Measurements from ENCODE around the gene NMT1.
A peak's percentile ranks its signal among the peaks of the same experiment; 100 is the strongest.
"Not testable (repeated sequence)": the region's sequence is repeated elsewhere in the genome, so short reads cannot be mapped to it uniquely, and the experiment has no call there.

NMT1 gene

DNA sequence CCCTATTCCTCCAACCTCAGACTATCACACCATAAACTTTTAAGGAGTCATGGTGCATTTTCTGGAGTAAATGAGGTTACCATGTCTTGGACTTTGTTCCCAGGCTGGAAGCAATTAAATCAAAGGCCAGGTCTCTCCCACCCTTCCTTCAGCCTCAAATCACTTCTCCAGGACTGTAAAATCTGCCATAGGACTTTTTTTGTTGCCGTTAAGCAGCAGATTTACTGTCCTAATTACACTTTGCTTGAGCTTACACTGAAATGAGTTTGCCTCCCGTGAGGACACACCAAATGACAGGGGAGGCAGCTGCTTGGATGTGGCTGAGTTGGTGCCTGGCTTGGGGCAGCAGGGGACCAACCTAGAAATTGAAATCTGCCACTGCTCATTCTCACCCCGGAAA, 24.4 kb upstream of the NMT1 start:
- DNase-seq: no peak

DNA sequence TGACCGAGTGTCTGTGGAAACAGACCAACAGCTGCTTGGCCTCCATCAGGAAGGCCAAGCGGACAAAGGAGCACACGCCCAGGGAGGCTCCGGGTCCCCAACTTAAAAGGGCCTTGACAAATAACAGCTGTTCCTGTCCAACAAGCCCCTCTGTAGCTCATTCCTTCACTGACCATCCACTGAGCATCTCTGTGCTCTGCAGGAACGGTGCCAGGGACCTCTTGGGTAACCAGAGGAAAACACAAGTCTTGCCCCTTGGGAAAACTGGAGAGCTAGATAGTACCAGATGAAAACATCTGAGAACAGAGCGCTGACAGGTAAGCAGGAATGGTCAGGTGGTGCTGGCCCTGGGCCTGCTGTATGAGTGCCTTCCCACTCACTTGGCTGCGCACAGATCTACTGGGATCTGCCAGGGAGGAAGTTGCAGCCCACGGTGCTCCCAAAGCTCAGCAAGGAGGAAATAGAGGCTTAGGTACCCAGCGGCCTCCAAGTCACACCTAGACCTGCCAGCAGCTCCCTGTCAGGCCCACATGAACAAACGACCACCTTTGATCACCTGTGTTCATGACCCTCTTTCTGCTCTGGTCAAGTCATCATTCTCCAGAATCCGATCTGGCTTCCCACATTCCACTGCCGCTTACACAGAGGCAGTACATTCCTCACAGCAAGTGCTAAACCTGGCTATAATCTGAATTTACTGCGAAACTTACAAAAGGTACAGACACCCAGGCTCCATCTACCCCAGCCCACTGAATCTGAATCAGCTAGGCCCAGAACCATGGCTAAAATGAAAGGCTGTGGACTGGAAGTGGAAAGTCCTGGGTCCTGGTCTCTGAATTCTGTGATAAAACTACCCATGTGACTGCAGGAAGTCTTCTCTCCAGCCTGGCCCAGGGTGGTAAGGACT, 22.1 kb upstream of the NMT1 start:
- no peak for DNase-seq

DNA sequence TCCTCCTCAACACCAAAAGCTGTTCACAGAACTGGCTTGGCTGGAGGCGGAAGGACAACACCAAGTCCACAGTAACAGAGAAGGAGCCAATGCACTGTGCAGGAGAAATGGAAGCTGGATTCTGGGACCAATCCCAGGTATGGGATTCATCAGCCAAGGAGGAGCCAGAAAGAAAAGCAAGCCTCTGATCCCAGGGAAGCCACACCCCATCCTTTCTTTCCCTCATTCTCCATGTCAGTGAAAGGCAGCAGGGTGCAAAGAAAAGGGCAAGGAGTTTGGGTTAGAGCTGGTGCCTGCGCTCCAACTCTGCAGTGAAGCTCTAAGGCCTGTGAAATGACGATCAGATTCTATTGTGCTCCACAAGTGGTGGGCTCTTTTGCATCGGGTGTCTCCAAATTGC, 20.7 kb upstream of the NMT1 start:
- no peak for DNase-seq

DNA sequence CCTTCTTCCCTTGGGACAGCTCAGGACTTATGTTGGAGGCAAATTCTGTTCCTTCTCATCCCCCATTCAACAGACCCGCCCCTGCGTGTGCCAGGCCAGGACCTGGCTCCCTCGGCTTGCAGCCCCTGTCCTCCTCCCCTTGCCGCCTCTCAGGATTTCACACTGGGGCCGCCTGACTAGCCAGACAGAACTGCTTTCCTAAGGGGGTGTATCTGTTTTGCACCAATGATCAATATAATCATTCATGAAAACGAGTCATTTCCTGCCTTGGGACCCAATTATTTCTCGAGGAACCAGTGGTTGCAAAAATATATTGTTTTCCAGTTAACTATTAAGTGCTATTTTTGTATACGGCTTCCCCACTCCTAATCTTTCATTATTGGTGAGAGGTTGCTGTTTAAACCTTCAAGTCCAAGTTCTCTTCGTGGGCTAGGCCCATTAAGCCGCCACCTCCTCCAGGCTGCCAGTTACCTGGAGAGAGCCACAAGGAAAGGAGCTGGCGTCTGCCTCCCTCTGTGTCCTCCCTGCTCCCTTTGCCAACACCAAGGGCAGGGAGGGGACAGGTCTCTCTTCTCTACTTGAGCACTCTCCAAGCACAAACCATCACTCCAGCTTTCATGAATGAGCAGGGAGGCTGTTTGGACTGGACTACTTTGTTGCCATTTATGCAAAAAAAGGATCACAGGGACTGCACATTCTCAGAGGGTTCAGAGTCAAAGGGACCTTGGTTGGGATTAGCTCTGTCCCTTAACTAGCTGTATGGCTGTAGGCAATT, 18.6 kb upstream of the NMT1 start:
- no peak for DNase-seq

DNA sequence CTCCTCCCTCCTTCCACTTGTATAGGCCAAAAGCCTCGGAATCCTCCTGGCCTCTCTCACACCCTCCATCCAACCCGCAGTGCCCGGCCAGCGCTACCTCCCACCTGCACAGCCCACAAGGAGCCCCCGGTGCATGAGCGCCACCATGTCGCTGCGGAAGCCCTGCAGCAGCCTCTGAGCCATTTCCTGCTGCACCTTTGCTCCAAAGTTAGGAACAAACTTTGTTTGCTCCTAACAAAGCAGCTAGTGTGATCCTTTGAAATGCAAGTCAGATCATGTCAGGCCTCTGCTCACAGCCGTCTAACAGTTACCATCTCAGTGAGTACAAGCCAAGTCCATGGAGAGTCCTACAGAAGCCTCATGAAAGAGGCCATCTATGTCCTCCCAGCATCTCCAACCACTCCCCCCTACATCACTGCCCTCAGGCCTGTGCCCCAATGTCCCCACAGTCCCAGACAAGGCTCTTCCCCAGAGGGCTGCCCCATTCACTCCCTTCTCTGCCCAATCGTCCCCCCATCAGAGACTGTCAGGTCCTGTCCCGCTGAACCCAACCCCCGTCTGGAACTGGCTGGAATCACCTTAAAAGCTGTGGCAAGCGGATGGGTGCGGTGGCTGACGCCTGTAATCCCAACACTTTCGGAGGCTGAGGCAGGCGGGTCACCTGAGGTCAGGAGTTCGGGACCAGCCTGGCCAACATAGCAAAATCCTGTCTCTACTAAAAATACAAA, 17.1 kb upstream of the NMT1 start:
- no peak for DNase-seq

DNA sequence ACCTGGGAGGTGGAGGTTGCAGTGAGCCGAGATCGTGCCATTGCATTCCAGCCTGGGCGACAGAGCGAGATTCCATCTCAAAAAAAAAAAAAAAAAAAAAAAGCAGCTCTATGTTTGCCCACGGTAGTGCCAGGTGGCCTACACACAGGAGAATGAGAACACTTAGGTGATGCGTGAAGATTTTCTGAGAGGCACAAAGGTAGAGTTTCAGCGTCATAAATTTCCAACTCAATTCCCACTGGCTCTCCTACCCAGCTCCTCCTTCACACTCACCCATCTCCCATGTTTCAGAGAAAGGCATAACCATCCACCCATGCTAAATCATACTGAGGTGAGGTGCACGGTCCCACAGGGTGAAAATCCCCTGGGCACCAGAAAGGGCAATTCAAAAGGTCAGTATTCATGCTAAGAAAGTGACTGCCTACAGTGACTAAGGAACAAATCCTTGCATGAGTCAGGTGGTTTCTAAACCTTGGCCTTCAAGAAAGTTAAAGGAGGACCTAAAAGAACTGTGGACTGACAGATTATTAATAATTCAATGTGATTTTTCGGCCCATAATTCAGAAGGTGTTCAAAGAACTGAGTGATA, 14.5 kb upstream of the NMT1 start:
- DNase-seq: no peak

DNA sequence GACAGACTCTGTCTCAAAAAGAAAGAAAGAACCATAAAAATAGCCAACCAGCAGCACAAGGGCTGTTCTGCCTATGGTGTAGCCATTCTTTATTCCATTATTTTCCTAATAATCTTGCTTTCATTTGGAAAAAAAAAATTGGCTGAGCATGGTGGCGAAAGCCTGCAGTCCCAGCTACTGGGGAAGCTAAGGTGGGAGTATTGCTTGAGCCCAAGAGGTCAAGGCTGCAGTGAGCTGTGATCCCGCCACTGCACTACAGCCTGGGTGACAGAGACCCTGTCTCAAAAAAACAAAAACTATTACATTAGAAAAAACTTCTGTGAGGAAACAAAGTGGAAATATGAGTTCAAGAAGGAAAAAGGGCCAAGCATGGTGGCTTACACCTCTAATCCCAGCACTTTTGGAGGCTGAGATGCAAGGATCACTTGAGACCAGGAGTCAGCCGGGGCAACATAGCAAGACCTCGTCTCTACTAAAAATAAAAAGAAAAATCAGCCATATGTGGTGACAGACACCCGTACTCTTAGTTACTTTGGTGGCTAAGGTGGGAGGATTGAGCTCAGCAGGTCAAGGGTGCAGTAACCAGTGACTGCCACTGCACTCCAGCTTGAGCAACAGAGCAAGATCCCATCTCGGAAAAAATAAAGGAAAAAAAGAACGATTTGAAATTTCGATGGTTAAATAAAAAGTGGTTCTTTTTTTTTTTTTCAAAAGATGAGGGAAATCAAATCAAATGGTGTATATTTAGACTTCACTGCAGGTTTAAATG, 12.1 kb upstream of the NMT1 start:
- DNase-seq: no peak

DNA sequence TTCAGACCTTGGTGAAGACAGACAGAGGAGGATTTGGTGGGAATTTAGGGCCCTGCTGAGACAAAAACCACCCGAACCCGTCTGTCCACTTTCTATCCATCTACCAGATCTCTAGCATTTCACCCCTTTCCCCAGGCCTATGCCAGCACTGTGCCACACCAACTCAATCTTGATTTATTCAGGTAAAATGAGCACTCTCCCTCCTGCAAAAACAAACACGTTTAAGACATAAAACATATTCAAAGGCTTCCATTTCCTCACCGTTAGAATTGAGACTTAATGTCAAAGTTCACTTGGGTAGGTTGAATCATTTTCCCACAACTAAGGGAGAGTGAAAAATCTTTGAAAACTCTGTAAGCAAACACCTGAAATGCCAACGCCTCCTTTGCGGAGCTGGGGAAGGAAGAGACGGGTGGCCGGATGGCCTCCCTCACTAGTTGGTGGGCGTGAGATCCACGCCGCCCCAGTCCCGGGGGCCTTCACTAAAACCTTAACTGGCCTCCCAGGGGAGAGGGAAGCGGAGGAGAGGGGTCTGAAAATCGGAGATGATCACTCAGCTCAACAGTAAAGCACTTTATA, 10.5 kb upstream of the NMT1 start:
- DNase-seq: peak in 1 of 51 donors; percentile 32

DNA sequence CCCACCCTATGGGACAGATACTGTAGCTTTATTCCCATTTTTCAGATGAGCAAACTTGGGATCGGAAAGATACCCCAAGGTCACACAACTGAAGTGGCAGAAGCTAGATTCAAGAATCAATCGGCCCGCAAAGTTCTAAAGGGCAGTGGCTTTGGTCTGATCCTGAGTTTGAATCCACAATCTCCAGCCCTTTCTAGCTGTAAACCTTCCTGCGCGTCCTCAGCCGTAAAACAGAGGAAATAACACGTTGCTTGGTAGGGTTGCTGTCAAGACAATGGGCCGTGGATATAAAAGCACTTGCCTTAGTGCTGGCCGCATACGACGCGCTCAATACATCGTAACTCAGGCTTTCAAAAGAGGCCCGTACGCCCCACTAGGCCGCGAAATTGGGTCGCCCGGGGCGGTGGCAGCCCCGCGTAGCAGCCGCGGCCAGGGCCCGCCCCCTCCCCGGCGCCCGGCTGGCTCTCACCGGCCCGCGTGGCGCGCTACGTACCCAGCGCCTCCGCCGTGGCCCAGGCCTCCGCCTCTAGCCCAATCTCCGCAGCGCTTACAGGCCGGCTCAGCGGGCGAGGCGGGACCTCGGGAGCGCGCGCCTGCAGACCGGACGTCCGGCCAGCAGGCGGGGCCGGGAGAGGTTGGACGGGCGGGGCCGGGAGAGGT, 9.9 kb upstream of the NMT1 start, which contains the start of gene DCAKD:
TSS of gene DCAKD (minus strand) at position 573 of the 660 bp plus-strand sequence. CDS start 16,747 bp downstream, outside the sequence.
- DNase-seq: peak; percentile 15 to 94 (median 83)

DNA sequence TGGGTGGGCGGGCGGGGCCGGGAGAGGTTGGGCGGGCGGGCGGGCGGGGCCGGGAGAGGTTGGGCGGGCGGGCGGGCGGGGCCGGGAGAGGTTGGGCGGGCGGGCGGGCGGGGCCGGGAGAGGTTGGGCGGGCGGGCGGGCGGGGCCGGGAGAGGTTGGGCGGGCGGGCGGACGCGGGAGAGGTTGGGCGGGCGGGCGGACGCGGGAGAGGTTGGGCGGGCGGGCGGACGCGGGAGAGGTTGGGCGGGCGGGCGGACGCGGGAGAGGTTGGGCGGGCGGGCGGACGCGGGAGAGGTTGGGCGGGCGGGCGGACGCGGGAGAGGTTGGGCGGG, 9.4 kb upstream of the NMT1 start:
- DNase-seq: not testable (repeated sequence)

DNA sequence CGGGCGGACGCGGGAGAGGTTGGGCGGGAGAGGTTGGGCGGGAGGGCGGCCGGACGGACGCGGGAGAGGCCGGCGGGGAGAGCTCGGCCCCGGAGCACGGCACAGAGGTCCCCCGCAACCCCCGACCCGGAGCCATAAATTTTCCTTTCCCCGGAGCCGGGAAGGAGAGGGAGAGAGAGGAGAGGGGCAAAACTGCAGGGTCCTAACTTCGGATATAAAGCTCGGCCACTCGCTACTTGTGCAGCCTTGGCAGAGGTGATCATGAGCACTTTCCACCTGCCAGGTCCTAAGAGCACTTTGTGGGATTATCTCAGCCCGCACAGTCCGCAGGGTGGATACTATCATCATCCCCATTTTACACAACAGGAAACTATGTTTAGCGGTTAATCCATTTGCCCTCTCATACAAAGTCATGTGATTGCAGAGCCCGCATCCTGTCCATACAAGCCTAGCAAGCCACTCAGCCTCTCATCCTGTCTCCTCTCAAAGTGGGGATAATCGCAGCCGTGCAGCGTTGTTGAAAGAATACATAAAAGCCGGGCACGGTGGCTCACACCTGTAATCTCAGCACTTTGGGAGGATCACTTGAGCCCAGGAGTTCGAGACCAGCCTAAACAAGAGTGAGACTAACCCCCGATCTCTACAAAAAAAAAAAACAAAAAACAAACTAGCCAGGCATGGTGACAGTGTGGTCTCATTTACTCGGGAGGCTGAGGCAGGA, 8.9 kb upstream of the NMT1 start:
- peak in 24 of 51 donors; percentile 5 to 35 (median 20) for DNase-seq

DNA sequence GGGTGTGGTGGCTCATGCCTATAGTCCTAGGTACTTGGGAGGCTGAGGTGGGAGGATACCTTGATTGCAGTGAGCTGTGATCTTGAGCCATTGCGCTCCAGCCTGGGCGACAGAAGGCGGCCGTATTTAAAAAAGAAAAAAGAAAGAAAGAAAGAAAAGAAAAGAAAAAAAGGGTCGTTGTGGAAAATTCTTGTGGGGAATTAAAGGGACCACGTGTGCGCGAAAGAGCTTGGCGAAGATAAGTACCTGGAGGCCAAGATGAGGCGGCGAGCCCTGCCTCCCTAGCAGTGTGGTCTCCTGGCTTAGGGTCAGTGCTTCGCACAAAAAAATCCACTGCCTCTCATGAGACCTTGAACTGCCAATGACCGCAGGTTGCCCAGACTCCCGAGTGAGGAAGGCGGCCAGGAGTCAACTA, 728 bp upstream of the NMT1 start:
- DNase-seq: peak in 1 of 51 donors; percentile 61

DNA sequence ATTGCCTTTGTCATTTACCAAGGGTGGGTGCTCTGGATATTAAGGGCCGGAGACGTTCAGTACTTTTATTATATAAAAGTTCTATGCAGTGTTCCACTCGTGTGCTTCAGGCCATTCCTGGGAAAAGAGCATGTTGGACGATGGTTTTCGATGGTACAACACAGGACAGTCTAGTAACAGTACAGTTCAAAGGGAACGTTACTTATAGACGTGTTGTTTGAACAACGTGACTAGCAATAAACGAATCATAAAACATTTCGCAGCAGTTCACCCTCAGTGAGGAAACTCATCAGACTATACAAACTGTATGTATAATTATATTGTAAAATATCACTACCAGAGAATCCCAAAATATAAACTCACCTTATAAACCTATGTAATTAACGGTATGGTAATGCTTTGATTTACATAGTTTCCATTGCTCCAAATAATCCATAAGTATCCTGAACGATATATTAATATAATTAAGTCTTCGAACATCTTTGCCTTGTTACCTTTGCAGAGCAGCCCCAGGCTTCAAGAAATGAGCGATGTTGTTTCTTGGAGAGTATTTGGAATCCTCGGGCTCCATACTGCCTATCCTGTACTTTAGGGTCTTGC, 589 bp downstream of the NMT1 start:
- DNase-seq: no peak

DNA sequence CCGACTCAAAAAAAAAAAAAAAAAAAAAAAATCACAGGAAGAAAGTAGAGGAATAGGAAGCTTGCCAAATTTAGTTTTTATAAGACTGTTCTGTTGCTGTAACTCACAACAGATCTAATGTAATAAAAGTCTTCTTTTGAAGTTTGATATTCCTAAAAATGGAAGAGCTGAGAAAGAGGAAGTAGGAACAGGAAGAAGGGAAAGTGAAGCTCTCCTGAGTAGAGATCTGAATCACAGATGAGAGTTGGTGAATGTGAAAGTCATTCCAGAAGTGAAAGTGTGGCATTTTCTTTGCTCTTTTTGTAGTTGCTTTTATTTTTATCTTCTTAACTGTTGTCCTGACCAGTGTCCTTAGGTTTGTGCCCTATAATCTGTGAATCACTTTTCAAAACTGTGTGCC, 2.1 kb downstream of the NMT1 start:
- no peak for DNase-seq

DNA sequence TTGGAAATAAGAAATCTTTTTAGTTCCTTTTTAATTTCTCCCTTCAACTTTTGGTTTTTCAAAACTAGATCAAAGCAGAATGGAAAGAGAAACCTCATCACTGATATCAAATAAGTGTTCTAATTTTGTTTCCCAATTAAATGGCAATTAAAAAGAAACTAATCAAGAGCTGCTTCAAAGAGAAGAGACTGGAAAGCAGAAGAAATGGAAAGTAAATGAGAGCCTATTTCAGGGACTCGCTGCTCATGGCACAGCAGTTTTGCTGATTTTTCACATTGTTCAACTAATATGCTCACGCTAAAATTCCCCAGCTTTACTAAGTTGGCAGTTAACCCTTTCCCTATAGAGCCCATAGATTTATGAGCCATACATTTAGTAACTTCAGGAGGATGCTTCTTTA, 6.5 kb downstream of the NMT1 start:
- no peak for DNase-seq

DNA sequence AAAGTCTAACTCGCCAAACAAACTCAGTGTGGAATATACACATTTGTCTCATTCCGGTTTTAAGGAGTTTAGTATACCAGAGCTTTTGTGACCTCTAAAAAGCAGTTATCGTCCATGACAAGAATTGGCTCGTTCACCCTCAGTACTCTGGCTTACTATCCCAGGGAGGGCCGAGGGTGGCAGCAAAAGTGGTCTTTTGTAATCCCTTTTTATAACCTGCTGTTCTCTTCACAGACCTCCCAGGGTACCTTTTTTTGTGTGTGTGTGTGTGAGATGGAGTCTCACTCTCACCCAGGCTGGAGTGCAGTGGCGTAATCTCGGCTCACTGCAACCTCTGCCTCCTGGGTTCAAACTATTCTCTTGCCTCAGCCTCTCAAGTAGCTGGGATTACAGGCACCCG, 8.9 kb downstream of the NMT1 start:
- no peak for DNase-seq

DNA sequence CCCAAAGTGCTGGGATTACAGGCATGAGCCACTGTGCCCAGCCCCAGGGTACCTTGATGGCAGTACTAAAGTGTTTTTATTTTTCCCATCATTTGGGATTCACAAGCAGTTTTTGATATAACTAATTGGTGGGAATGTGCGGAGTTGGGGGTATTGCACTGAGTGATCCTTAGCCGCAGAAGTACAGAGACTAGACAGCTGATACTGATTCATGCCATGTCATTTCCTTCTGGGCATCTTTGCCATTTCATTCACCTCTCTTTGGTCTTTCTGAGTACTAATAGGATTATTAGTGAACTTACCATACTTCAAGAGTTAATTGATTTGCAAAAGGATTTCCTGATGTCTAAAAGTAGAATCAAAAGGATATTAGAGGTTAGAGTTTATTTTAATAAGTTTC, 9.7 kb downstream of the NMT1 start:
- no peak for DNase-seq

DNA sequence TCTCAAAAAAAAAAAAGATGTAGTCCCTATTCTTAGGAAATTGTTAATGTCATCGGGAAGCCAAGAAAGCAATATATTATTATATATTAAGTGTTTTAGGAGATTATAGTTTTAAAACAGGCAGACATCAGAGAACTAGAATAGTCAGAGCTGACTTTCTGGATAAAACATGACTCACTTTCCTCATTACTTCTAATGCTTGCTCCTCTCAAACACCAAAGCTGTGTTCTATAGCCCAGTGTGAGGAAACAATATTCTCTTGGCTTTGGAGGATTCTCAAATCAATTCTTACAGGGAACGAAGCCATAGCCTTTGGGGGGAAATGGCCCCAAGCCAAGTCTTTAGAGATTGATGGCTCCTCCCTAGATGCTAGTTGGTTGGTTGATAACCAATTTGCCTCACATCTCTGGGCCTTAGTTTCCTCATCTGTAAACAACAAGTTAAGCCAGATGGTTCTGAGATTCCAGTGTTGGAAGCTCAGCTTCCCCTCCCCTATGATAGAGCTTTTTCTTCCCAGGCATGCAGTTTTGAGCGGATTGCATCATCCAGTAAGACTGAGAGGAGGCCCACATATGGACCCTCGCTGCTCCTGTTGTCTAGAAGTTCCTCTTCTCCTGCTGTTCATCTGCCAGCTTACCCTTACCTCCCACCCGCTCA, 12.4 kb downstream of the NMT1 start:
- DNase-seq: no peak
